ENCODE results near the gene UBALD1. TPM values are rescaled to one million over a fixed set of nuclear protein-coding genes. Genes with fewer than 3 reads are reported as not detected.

Gene UBALD1
- total RNA-seq, 4 donors from 2014 or later = 13.5 to 19.0 (median 15.4) TPM

DNA sequence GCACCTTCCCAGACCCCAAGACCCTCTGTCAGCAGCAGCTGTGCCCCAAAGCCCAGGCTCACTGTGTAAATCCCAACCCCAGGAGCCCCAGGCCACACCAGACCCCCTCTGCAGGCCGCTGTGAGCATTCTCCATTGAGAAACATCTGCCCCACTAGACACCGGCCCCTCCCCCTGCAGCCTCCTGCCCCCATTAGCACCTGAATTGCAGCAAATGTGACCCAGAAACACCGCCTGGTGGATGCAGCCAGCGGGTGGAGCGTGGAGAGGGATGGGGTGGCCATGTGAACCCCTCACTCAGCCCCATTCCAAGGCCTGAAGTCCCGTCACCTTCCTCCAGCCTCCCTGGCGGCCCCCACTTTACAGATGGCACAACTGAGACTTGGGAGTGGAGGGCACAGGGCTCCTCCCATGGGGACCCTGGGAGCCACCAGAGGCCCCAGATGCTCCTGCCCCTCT, 2.2 kb downstream of the UBALD1 start:
- DNase-seq (no peak), ATAC-seq (no peak)
- Histone ChIP-seq H3K9me3 (no peaks in the 10 kb centered on the region), H3K4me3 (peak overlapping the region in 2 of 4 donors; percentile 73 to 87), H3K27ac (no peak overlapping the region), H3K36me3 (peaks cover 0 to 17% of the 10 kb centered on the region in 2 donors), H3K4me1 (peaks cover 40 to 52% of the 10 kb centered on the region in 2 donors), H3K27me3 (no peaks in the 10 kb centered on the region)
- TF ChIP-seq, protein P1, sequence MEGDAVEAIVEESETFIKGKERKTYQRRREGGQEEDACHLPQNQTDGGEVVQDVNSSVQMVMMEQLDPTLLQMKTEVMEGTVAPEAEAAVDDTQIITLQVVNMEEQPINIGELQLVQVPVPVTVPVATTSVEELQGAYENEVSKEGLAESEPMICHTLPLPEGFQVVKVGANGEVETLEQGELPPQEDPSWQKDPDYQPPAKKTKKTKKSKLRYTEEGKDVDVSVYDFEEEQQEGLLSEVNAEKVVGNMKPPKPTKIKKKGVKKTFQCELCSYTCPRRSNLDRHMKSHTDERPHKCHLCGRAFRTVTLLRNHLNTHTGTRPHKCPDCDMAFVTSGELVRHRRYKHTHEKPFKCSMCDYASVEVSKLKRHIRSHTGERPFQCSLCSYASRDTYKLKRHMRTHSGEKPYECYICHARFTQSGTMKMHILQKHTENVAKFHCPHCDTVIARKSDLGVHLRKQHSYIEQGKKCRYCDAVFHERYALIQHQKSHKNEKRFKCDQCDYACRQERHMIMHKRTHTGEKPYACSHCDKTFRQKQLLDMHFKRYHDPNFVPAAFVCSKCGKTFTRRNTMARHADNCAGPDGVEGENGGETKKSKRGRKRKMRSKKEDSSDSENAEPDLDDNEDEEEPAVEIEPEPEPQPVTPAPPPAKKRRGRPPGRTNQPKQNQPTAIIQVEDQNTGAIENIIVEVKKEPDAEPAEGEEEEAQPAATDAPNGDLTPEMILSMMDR (IDR thresholded peaks at IDR 0.05 in 4 of 5, conservative IDR thresholded peaks at IDR 0.05 in 1 of 5) = no peak
- TF ChIP-seq POLR2A (IDR thresholded peaks at IDR 0.05) = no peak
- intact Hi-C loops (cut with DNase I; ENCODE audit: low total_unique reads) = loop anchor here (10.0 kb wide), 1 partner anchor 462 kb away; the partner anchor contains the start of gene ALG1
- in situ Hi-C loops (cut with MboI; ENCODE audit: low sequenced_read_pairs in 4 of 4) = loop anchor here in 1 of 4 donors (25.0 kb wide), 1 partner anchor 100 kb away; no protein-coding TSS in a partner anchor

DNA sequence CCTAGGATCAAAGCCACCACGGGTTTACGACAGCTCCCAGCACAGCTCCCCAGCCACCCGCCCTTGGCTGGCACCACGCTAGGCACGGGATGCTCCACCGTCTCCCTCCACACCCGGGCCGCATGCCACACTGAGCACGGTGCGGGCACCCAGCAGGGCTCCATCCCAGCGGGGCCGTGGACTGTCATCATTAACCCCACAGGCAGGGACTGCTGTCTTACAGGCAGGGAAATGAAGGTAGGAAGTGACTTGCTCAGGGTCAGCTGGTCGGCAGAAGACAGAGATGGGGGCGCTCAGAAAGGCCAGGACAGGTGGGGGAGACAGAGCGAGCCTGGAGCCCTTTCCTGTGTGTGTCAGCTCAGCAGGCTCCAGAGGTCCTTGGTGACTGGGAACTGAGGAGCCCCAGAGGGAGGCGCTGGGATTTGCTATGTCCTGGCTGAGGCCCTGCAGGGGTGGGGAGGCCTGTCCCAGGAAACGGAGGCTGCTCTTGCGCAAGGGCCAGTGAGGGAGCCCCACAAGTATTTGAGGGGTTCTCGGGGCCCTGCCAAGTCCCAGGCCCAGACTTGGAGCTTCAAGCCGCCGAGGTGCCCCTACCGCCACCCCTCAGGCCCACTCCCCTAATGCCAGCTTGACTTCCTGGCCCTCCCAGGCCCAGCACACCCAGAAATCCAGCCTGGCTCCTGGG, 3.2 kb downstream of the UBALD1 start:
- DNase-seq (no peak), ATAC-seq (no peak)
- no peak overlapping the region for H3K4me3 ChIP-seq
- no peaks in the 10 kb centered on the region for H3K9me3 ChIP-seq
- H3K4me1 ChIP-seq = peaks cover 33 to 44% of the 10 kb centered on the region in 2 donors
- H3K36me3 ChIP-seq = peaks cover 0 to 20% of the 10 kb centered on the region in 2 donors
- in situ Hi-C loops (cut with MboI; ENCODE audit: low sequenced_read_pairs in 4 of 4) = loop anchor here in 1 of 4 donors (25.0 kb wide), 1 partner anchor 99 kb away; no protein-coding TSS in a partner anchor
- no peaks in the 10 kb centered on the region for H3K27me3 ChIP-seq
- TF ChIP-seq POLR2A (IDR thresholded peaks at IDR 0.05) = no peak
- TF ChIP-seq, protein P1 (IDR thresholded peaks at IDR 0.05 in 4 of 5, conservative IDR thresholded peaks at IDR 0.05 in 1 of 5) = no peak
- intact Hi-C loops (cut with DNase I; ENCODE audit: low total_unique reads) = loop anchor here (10.0 kb wide), 1 partner anchor 463 kb away; the partner anchor contains the start of gene ALG1
- no peak overlapping the region for H3K27ac ChIP-seq

DNA sequence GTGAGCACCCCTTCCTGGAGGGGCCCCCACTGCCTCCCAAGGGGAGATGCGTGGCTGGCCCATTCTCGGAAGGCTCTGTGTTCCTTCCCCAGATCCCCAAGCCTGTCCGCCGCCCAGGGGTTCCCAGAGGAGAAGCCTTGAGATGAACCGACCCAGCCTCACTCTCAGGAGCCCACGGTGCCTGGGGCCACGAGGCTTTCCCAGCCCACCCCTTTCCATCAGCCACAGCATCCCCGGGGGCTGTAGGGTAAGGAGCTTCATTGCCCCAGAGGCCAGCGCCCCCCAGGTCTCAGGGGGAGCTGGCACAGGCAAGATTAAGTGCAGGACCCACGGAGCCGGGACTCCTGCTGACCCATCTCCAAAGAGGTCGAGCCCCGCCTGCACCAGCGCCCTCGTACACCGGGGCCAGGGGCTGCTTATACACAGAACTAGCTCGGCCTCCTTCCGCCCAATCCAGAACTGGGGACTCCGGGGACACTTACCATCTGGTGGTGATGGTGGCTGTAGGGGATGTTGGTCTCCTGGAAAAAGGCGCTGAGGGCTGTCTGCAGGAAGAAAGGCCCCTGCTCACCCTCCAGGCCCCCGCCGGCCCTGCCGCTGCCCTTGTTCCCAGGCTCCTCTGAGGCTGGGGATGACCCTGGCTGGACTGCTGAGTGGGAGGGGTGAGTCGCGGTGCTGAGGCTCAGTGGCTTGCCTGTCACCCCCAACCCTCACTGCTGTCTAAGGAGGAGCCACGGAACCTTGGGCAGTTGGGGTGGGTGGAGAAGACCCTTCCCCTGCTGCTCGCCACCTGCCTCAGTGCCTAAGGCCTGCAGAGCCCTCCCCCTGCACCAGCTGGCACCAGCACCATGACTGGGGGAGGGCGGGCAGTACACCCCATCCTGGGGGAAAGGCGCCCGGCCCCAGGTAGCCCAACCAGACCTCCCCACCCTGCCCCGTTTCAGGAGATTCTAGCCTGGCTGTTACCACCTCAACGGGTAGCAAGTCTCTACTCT, 4.4 kb downstream of the UBALD1 start:
- in situ Hi-C loops (cut with MboI; ENCODE audit: low sequenced_read_pairs in 4 of 4) = loop anchor here in 1 of 4 donors (25.0 kb wide), 1 partner anchor 98 kb away; no protein-coding TSS in a partner anchor
- H3K27ac ChIP-seq = no peak overlapping the region
- intact Hi-C loops (cut with DNase I; ENCODE audit: low total_unique reads) = loop anchor here (10.0 kb wide), 1 partner anchor 464 kb away; the partner anchor contains the start of gene ALG1

More for the DNA sequence above, 4.4 kb downstream of the UBALD1 start:
- DNase-seq (no peak), ATAC-seq (no peak)
- no peak for TF ChIP-seq POLR2A (IDR thresholded peaks at IDR 0.05)
- TF ChIP-seq, protein P1 (IDR thresholded peaks at IDR 0.05 in 4 of 5, conservative IDR thresholded peaks at IDR 0.05 in 1 of 5) = no peak
- Histone ChIP-seq H3K36me3 (peaks cover 0 to 20% of the 10 kb centered on the region in 2 donors), H3K9me3 (no peaks in the 10 kb centered on the region), H3K4me3 (no peak overlapping the region), H3K4me1 (peaks cover 25 to 37% of the 10 kb centered on the region in 2 donors), H3K27me3 (no peaks in the 10 kb centered on the region)
